GM12878 (cell line): Measurements from ENCODE around the gene MAST4. TPM values are rescaled to one million over a fixed set of nuclear protein-coding genes. Genes with fewer than 3 reads are reported as not detected.
A peak's percentile ranks its signal among the peaks of the same experiment; 100 is the strongest.

Experiments
- ATAC-seq: fragments of 200-7000 bp; cut with Tn5 transposase; 3 replicates; pipeline ENCODE4 v1.9.1; 2020; ENCODE audit warnings: mild to moderate bottlenecking, moderate library complexity
- BruUV-seq: library from RNA; stranded (reverse); fragments of 400-500 nt; replicated peaks from 2 replicates; lab custom pipeline; 2021; lab: Mats Ljungman, UMichigan
- CTCF ChIA-PET: fragments of 300-600 bp; sonication (Branson Sonifier 250); formaldehyde crosslinking; extraction: SDS; loops from one replicate; lab custom pipeline; 2021; ENCODE audit warnings: inconsistent platforms; lab: Yijun Ruan, JAX
- POLR2A ChIA-PET: fragments of 350-600 bp; formaldehyde crosslinking; extraction: SDS; loops from one replicate; lab custom pipeline; 2021; ENCODE audit warnings: inconsistent platforms; lab: Charles Lee
- RAD21 ChIA-PET: fragments of 300-600 bp; sonication (Branson Sonifier 250); formaldehyde crosslinking; loops from one replicate; lab custom pipeline; 2023; ENCODE audit warnings: antibody characterized with exemption; ENCODE audit not compliant: unreplicated experiment; lab: Charles Lee
- SMC1A ChIA-PET: fragments of 300-600 bp; sonication (Branson Sonifier 250); formaldehyde crosslinking; loops from one replicate; lab custom pipeline; 2023; ENCODE audit not compliant: unreplicated experiment, uncharacterized antibody; lab: Charles Lee
- DNase-seq: peaks from one replicate; pipeline ENCODE4 v3.0.0-alpha.2; 2011; ENCODE audit warnings: low read depth, low spot score
- FAIRE-seq: peaks from 3 replicates; lab custom pipeline; 2011; peaks lifted over from hg19 to GRCh38; lab: Jason Lieb, UNC
- H2AFZ ChIP-seq: 2 replicates; pipeline ENCODE4 v1.6.0; 2011; ENCODE audit warnings: low read depth, low read length, control low read depth; ENCODE audit not compliant: control insufficient read depth
- H3K27ac ChIP-seq: 2 replicates; pipeline ENCODE4 v1.5.1; 2011; ENCODE audit warnings: control low read depth; ENCODE audit not compliant: control insufficient read depth, insufficient read depth
- H3K27me3 ChIP-seq, 2 experiments: replicated peaks in 1 of 2; 2 replicates each; pipeline versions ENCODE4 v1.6.0 to v1.6.1; 2011; ENCODE audit warnings: low read length in 1 of 2; ENCODE audit not compliant: control insufficient read depth in 2 of 2, insufficient read depth in 2 of 2
- H3K36me3 ChIP-seq, 2 experiments: 2 replicates each; pipeline ENCODE4 v1.5.1; 2011; ENCODE audit warnings: low read length in 1 of 2; ENCODE audit not compliant: control insufficient read depth in 2 of 2, insufficient read depth in 2 of 2
- H3K4me1 ChIP-seq: 2 replicates; pipeline ENCODE4 v1.6.1; 2011; ENCODE audit warnings: mild to moderate bottlenecking, low read length, moderate library complexity, mixed read lengths; ENCODE audit not compliant: control insufficient read depth, insufficient read depth
- H3K4me2 ChIP-seq: 2 replicates; pipeline ENCODE4 v1.6.0; 2011; ENCODE audit warnings: control low read depth; ENCODE audit not compliant: control insufficient read depth, insufficient read depth
- H3K4me3 ChIP-seq: fragments of 200-600 bp; sonication (generic); 2 replicates; pipeline ENCODE4 v1.5.1; 2016
- H3K79me2 ChIP-seq: 2 replicates; pipeline ENCODE4 v1.6.0; 2011; ENCODE audit warnings: low read length; ENCODE audit not compliant: control insufficient read depth, insufficient read depth
- H3K9ac ChIP-seq: 2 replicates; pipeline ENCODE4 v1.8.0; 2011; ENCODE audit warnings: low read length, control low read depth, mixed read lengths; ENCODE audit not compliant: control insufficient read depth, insufficient read depth
- H3K9me3 ChIP-seq: replicated peaks from 3 replicates; pipeline ENCODE4 v1.5.1; 2011; ENCODE audit warnings: mild to moderate bottlenecking, low read length; ENCODE audit not compliant: control insufficient read depth, insufficient read depth
- H4K20me1 ChIP-seq: 2 replicates; pipeline ENCODE4 v1.6.0; 2011; ENCODE audit not compliant: control insufficient read depth, insufficient read depth
- HSF1 ChIP-seq: fragments of 150-350 bp; IDR thresholded peaks from 2 replicates; pipeline ENCODE4 v1.6.1; 2014; ENCODE audit warnings: mild to moderate bottlenecking, low read depth, low read length
- JUND ChIP-seq: IDR thresholded peaks from 2 replicates; pipeline ENCODE4 v1.6.1; 2012; ENCODE audit warnings: low read depth, mild to moderate bottlenecking, low read length, improper control_type of control experiment, moderate library complexity
- MEF2A ChIP-seq: IDR thresholded peaks from 2 replicates; pipeline ENCODE4 v1.6.1; 2011; ENCODE audit warnings: low read depth, mild to moderate bottlenecking, low read length, moderate library complexity; ENCODE audit not compliant: insufficient read depth
- NFIC ChIP-seq: IDR thresholded peaks from 2 replicates; pipeline ENCODE4 v1.6.1; 2012; ENCODE audit warnings: low read depth, mild to moderate bottlenecking, inconsistent platforms, low read length, moderate library complexity
- PML ChIP-seq: IDR thresholded peaks from 2 replicates; pipeline ENCODE4 v1.6.1; 2012; ENCODE audit warnings: low read length, inconsistent platforms
- POLR2AphosphoS5 ChIP-seq: IDR thresholded peaks from 2 replicates; pipeline ENCODE4 v1.6.1; 2011; ENCODE audit warnings: mild to moderate bottlenecking, low read length, inconsistent platforms
- RAD21 ChIP-seq: IDR thresholded peaks from 2 replicates; pipeline ENCODE4 v1.6.1; 2011; ENCODE audit warnings: mild to moderate bottlenecking, low read depth, low read length, moderate library complexity; ENCODE audit not compliant: insufficient read depth
- SP1 ChIP-seq: IDR thresholded peaks from one replicate; pipeline ENCODE4 v1.6.1; 2011; ENCODE audit warnings: low read depth, low read length
- STAT1 ChIP-seq: fragments of 450-650 bp; conservative IDR thresholded peaks from 2 replicates; pipeline ENCODE4 v1.6.1; 2014; ENCODE audit warnings: antibody characterized with exemption, mild to moderate bottlenecking
- WGBS: methylation state at CpG from one replicate; pipeline ENCODE4 v1.1.6; 2016; ENCODE audit warnings: low lambda C conversion rate; ENCODE audit not compliant: insufficient replicate concordance, insufficient coverage; ENCODE audit errors: missing lambda C conversion rate; 5-methylcytosine and 5-hydroxymethylcytosine counted together
- in situ Hi-C: fragments of 300-500 bp; cut with MboI; formaldehyde crosslinking; loops from 9 replicates; pipeline ENCODE4 v1.14.3; 2018; ENCODE audit warnings: mixed read lengths
- intact Hi-C: fragments of 100-400 bp; cut with micrococcal nuclease; formaldehyde crosslinking; loops from one replicate; pipeline ENCODE4 v1.14.2; 2022; ENCODE audit not compliant: unreplicated experiment
- polyA plus RNA-seq, 11 experiments: library from polyadenylated mRNA; depleted of rRNA in 4 of 11; unstranded in 6 of 11; stranded (reverse) in 5 of 11; fragments of >200 nt; fragmentation: Nextera tagmentation in 4 of 11; fragmentation: Illumina TruSeq in 1 of 11; extraction: Ambion mirVana in 4 of 11; extraction: Trizol in 1 of 11; gene quantifications; 1 replicate in 1 of 11; 2 replicates in 10 of 11; pipeline versions ENCODE4 v1.2.1 to v1.2.3, GENCODE V29; 2011 to 2016; ENCODE audit warnings: inconsistent platforms in 2 of 11, missing spikeins in 2 of 11, low read depth in 1 of 11
- total RNA-seq, 4 experiments: library from RNA; depleted of rRNA in 3 of 4; stranded (reverse); fragments of >200 nt in 3 of 4; fragmentation: Illumina TruSeq in 1 of 4; extraction: Trizol in 1 of 4; gene quantifications; 2 replicates each; pipeline versions ENCODE4 v1.2.1 to v1.2.3, GENCODE V29; 2013 to 2021

Gene MAST4
- total and polyA plus RNA-seq, 10 of the 15 experiments (the other 5 are each of a cell fraction or from before 2014, with no cell fraction given), result 0.02 to 1.6 (median 0.29) TPM; not detected in 1

- no peaks in the 10 kb centered on the region for H3K36me3 ChIP-seq
- 62% methylated on average over 3 of the region's 3 CpGs for WGBS
- no peaks in the 10 kb centered on the region for H3K27me3 ChIP-seq
- H3K4me2 ChIP-seq, result peak overlapping the region; percentile 38; the same call in 1 of the 2 replicates
- no peak overlapping the region for H3K9ac ChIP-seq
- no TSS peak for BruUV-seq
- RAD21 ChIA-PET, result interaction anchor here (1.0 kb wide), 2 partner anchors 15 to 18 kb away, joined by 4 to 5 read pairs; no protein-coding TSS in a partner anchor
- TF ChIP-seq PML (no peak), JUND (no peak), RAD21 (no peak), SP1 (no peak), NFIC (no peak), MEF2A (no peak), STAT1 (no peak), HSF1 (no peak), POLR2AphosphoS5 (no peak)
- intact Hi-C loops (no loop called here), in situ Hi-C loops (no loop called here)
- no peaks in the 10 kb centered on the region; the same call in 2 of the 3 replicates for H3K9me3 ChIP-seq
- H3K4me3 ChIP-seq, result no peak overlapping the region
- H3K4me1 ChIP-seq, result peaks cover 16% of the 10 kb centered on the region
- no peak overlapping the region for H3K27ac ChIP-seq
- DNase-seq, result no peak
- FAIRE-seq, result no peak
- peak overlapping the region; percentile 48 for H2AFZ ChIP-seq
- H3K79me2 ChIP-seq, result no peaks in the 10 kb centered on the region
- SMC1A ChIA-PET, result interaction anchor here (0.6 to 1.7 kb wide), 6 partner anchors 10 to 20 kb away, joined by 3 to 5 read pairs (median 4); no protein-coding TSS in a partner anchor
- POLR2A ChIA-PET, result interaction anchor here (1.7 kb wide), 1 partner anchor 9 kb away, joined by 3 read pairs; no protein-coding TSS in a partner anchor
- CTCF ChIA-PET, result interaction anchor here (0.9 to 1.2 kb wide), 4 partner anchors 9 to 57 kb away, joined by 3 read pairs; no protein-coding TSS in a partner anchor
- no peaks in the 10 kb centered on the region for H4K20me1 ChIP-seq
- no peak for ATAC-seq
These were observed 592.8 kb downstream of the MAST4 start for GRCh38 chr5:67189079-67189354.
